H54 (cell line): ENCODE data around the gene CBFA2T2.
"Not testable (repeated sequence)": the region's sequence is repeated elsewhere in the genome, so short reads cannot be mapped to it uniquely, and the experiment has no call there.

Experiments used
- DNase-seq: peaks from one replicate; pipeline ENCODE4 v3.0.0; 2011; ENCODE audit warnings: low spot score, mixed read lengths; ENCODE audit not compliant: insufficient read length
- FAIRE-seq: peaks from 3 replicates; lab custom pipeline; 2011; peaks lifted over from hg19 to GRCh38; lab: Jason Lieb, UNC
- POLR2A ChIP-seq: IDR thresholded peaks from 2 replicates; pipeline ENCODE4 v1.6.1; 2011; ENCODE audit warnings: low read depth, mild to moderate bottlenecking, low read length

The CBFA2T2 gene

GRCh38 chr20:33490023-33490933 is at the start of gene CBFA2T2:
CBFA2T2 (plus strand) TSS chr20:33490096; CDS start chr20:33490268, 172 bp downstream.
- TF ChIP-seq POLR2A, result peak; percentile 64
- FAIRE-seq, result no peak
- peak; percentile 64 for DNase-seq

GRCh38 chr20:33440562-33440961 is 49.3 kb upstream of the CBFA2T2 start:
- FAIRE-seq, DNase-seq: not testable (repeated sequence)

DNA sequence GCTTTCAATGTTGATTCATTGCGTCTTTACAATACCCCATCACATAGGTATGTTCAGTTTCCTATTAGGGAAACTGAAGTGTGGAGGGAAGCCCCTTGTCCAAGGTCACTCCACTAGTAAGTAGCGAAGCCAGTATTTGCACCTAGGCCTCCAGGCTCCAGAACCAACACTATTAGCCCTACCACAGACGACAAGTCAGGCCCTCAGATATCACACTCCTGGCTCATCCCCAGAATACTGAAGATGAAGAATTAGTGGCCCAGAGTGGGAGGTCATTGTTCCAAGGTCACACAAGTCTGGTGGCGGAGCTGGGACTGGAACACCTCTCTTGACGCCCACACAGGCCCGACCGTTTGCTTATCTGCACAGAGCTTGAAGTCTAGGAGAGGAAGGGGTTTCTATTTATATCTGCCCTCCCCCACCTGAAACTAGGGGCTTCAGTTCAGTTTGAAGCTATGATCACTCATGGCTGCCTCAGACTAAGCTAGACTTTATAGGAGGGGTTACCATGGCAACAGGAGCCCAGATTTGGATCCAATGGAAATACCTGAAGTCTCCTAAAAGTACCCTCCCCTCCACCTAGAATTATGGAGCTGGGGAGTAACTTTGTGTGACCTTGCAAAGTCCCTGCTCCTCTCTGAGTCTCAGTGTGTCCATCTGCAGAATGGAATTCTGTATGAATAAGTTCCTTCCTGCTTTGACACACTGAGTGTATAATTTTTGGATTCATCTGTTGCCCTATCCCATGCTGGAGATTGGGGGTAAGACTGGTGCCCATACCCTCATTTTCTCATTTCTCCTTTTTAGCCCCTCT is 48.5 kb upstream of the CBFA2T2 start:
- FAIRE-seq (no peak), DNase-seq (no peak)
- no peak for TF ChIP-seq POLR2A

DNA sequence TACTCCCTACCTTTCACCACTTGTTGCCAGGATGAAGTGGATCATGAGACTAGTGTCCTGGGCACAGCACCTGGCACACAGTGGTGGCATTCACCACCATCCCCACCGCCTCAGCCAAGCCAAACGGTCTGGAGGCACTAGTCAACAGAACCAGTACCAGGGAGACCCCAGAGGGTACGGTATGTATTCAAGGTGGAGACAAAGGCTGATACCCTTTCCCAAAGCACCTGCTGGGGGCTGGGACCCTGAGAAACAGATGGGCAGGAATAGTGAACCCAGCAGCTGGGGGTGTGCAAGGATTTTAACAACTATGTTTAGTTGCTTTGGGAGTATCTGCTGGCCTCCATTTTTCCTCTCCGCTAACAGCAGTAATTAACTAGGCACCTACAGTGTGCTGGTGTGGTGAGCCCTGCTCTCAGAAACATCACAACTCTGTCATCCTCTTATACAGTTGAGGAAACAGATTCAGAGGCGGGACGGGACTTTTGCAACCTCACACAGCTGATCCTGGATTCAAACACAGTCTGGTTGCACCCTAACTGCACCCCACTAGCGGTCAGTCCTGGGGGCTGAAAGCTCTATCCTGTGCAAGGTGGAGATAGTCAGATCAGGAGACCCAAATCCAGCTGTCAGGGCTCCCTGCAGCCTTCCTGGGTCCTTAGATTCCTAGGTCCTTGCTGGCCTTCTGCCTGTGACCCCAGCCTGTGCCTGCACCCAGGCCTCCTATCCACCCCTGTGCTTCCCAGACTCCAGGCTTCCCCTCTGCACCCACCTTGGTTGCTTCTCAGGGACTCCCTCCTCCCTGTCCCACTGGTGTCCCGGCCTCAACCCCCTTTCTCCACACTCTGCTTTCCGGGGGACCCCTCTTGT is 47.5 kb upstream of the CBFA2T2 start:
- no peak for FAIRE-seq
- TF ChIP-seq POLR2A, result no peak
- DNase-seq, result no peak

- no peak for FAIRE-seq
- no peak for DNase-seq
- no peak for TF ChIP-seq POLR2A
These were observed 46.8 kb upstream of the CBFA2T2 start for GRCh38 chr20:33443006-33443511.

DNA sequence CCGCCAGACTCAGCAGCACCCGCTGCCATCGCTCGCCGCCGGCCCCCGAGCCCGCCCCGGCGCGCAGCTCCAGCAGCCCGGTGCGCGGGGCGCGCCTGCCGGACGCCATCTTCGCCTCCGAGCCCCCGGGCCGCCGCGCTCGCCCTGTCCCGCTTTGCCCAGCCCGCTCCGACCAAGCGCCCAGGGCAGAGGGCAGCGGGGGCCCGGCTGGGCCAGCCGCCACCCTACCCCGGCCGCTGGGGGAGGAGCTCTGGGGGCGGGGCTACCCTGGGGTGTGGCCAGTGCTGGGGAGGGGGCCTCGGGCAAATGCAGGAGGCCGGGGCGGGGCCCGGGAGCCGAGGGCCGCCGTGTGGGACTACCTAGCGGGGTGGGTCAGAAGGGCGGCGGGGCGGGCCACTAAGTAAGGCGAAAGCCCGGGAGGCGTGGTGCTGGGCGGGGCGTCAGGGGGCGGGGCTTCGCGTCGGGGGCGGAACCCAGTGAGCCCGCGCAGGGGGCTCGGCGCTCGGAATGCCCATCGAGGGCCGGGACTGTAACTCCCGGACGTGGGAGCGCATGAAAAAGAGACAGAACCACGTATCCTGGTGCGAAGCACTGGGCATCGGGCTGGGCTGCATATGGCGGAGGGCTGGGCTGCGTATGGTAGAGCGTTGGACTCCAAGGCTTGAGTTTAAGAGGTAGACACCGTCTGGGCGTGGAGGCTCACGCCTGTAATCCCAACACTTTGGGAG is 46.2 kb upstream of the CBFA2T2 start, which contains the start of gene SNTA1:
Gene SNTA1, minus strand, starts transcription at position 252 of the 728 bp plus-strand sequence. Its CDS starts 143 bp downstream, at position 109.
- peak; percentile 84 for TF ChIP-seq POLR2A
- FAIRE-seq (no peak), DNase-seq (peak; percentile 99)

DNA sequence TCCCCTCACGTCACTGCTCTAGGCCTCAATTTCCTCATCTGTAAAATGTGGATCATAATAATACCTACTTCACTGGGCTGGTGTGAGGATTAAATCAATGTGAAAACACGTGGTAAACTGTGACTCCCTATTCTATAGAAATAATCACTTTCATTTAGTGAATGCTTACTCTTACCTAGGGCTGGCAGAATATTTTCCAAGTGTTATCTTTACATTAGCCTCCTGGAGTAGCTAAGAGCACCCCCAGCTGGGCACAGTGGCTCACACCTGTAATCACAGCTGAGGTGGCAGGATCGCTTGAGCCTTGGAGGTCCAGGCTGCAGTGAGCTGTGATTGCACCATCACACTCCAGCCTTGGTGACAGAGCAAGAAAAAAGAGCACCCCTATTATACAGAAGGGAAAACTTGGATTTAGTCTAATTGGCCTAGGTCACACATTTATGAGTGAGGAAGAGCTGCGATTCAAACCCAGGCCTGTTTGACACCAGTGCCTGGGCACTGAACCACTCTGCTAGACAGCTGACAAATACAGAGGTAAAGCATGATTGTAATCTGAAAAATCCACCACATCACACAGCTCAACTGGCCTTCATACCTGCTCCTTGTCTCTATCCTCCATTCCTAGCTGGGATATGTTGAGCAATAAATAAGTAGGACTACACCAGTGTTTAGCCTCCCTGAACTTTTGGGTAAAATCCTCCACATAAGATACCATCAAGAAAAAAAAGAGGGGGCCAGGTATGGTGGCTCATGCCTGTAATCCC is 44.9 kb upstream of the CBFA2T2 start:
- no peak for TF ChIP-seq POLR2A
- no peak for FAIRE-seq
- no peak for DNase-seq

DNA sequence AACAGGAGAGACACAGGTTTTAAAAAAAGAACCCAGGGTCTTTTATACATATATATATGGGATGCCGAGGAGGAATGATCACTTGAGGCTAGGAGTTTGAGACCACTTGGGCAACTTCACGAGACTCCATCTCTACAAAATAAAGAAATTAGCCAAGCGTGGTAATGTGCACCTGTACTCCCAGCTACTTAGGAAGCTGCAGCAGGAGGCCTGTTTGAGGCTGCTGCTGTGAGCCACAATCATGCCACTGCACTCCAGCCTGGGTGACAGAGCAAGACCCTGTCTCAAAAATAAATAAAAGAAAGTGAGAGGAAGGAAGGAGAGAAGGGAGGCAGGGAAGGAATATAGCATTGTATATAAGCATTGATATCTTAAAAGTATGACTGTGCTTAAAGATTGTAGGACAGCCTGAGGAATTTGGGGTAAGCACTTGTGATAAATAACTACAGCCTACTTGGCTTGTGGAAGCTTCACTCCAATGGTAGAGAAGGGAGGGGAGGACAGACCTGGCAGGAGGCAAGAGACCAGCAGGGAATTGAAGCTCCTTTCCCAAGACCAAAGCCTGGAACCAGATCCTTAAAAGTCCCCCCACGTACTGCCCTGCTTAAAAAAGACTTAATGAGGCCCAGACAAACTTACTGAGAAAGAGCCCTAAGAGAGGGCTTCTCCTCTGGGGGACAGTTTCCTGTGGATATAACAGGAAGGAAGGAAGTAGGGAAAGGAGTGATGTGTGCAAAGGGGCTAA is 43.8 kb upstream of the CBFA2T2 start:
- FAIRE-seq, result no peak
- no peak for TF ChIP-seq POLR2A
- no peak for DNase-seq

- no peak for TF ChIP-seq POLR2A
- DNase-seq (peak; percentile 57), FAIRE-seq (no peak)
These were observed 39.0 kb upstream of the CBFA2T2 start for GRCh38 chr20:33450867-33451266.

DNA sequence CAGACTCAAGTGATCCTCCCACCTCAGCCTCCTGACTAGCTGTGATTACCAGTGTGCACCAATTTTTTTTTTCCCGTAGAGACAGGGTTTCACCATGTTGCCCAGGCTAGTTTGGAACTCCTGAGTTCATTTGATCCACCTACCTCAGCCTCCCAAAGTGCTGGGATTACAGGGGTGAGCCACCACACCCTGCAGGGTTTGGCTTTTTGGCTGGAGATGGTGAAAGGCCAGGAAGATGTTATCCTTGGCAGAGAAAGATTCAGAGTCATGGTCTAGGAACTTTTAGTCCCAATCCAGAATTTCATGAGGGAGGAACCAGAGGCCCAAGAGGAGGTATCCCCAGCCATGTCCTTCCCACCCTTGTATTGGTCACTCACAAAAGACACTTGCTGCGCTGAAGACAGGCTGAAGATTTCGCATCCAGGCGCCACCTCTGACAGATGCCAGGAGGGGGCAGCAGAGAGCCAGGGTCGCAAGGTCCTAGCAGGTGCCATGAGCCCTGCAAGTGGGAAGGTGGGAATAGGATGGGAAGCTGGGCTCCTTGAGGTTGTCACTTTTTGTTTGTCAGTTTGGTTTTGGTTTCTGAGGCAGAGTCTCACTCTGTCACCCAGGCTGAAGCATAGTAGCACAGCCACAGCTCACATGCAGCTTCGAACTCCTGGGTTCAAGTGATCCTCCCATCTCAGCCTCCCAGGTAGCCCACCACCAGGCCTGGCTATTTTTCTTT is 32.8 kb upstream of the CBFA2T2 start:
- peak; percentile 83 for DNase-seq
- not testable (repeated sequence) for FAIRE-seq

GRCh38 chr20:33459599-33459998 is 30.3 kb upstream of the CBFA2T2 start:
- no peak for TF ChIP-seq POLR2A
- no peak for FAIRE-seq
- DNase-seq, result no peak
